ENCODE data around the gene SP140.

GRCh38 chr2:230335864-230336506, 110.4 kb downstream of the SP140 start:
- TF ChIP-seq CTCF (IDR thresholded peaks at IDR 0.05) (no peak), POLR2A (IDR thresholded peaks at IDR 0.05) (no peak)
